CD4-positive, alpha-beta T cell treated with Interferon gamma for 1 hour (primary cell): ENCODE data around the gene GABRG3.

Experiments used
- DNase-seq: peaks from one replicate; pipeline ENCODE4 v3.0.0-alpha.2; 2020

The GABRG3 gene

DNA sequence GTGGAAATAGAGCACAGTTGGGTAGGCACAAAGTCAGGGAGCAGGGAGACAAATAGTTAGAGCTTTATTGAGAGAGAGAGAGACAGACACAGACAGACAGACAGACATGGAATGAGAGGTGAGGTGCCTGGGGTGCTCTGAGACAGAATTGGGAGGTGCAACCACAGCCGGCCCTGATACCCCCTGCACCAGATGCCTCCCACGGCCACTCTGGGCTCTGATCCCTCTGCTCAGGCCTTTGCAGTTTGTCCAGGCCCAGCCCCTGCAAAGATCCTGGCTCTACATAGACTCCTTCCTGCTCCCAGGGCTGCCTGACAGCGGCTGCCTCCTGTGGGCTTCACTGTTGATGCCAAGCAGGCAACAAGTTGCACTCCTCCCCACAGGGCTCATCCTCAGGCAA lies 283.8 kb downstream of the GABRG3 start:
- DNase-seq: no peak

DNA sequence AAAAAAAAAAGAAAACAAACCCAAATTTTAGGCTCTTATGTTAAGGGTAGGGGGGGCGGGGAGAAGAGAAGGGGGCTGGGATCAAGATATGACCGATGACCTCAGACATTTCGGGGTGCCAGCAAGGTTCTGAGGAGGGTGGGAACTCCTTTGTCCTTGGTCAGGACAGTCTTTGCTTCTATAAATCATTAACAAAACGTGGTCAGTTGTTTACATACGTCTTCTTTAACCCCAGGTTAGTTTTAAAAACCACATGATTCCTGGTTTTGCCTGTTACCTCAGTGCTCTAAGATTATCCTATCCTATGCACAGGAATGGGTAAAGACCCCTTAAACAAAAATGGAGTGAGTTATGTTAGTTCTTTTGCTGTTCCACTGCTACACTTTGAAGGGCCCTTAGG lies 285.5 kb downstream of the GABRG3 start:
- DNase-seq: no peak

DNA sequence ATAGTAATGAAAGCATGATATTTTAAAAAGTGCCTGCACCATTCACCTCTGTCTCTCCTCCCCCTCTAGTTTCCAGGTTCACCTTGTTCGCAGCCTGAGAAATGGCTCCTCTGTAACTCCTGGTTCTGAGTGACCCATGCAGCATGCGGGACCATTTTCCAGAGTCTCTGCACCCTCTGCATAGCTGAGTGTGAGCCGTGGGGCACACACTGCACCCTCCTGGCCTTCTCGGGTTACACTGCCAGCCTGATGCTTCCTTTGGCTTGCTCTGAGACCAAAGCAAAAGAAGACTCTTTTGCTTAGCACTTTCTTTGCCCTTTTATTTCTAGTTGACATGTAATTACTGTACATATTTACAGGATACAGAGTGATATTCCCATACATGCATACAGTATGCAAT lies 287.3 kb downstream of the GABRG3 start:
- no peak for DNase-seq

DNA sequence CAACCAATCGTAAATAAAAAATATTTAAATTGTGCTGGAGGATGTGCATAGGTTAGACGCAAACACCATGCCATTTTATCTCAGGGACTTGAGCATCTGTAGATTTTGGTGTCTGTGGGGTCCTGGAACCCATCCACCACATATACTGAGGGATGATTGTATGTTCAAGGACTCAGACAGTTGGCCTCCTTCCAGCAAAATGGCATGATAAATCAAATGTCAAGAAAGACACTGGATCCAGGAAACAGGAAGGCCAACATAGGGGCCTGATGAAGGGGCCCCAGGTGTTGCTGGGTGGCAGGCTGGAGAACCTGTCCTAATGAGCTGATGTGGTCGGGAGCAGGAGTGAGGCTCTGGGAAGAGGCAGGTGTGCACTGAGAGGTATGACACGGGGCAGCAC lies 289.5 kb downstream of the GABRG3 start:
- DNase-seq: no peak

DNA sequence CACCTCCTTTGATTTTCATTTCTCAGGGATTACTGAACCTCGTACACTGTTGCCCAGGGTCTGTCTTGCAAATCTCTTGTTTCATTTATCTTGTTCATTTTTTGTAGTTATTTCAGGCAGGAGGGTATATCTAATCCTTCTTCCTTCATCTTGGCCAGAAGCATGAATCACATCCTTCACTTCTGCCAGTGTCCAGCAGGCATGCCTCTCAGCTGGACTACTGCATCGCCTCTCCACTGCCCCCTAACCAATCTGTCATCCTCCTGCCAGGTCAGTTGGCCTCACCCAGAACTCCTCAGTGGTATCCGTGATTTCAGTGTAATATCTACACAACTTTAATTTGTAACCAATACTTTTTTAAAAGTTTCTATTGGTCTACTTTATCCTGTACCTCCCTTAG lies 297.9 kb downstream of the GABRG3 start:
- DNase-seq: no peak

DNA sequence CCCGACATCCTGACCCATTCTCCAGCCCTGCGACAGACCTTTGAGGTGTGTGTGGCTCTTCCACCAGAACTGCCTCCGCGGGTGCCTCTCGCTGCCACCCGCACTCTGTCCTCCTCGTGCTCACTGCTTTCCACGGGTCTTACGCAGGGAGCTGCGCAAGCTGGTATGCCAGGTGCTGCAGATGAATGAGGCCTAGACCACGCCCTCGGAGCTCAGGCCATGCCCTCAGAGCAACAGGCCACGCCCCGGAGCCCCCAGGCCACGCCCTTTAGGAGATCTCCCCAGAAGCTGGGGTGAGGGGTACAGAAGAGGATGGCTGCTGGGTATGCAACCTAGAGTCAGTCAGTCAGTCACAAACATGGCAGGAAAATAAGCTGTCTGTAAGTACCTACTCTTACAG lies 300.3 kb downstream of the GABRG3 start:
- DNase-seq: no peak

DNA sequence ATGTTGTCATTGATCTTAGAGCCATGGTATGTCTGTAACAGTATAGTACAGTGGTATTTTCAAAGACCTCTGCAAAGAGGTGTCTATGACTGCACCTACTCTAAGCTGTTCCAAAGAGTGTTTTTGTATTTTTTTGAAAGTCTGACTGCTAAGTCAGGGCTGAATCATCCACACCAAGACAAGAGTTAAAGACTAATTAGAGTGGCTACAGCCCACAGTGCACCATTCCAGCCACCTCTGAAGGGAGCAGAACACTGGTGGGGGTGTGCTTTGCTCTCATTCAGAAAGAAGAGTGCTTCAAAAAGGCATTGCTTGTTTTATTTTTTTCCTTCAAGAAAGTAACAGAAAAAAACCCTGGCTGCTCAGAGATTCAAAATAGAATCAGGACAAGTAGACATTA lies 301.4 kb downstream of the GABRG3 start:
- DNase-seq: no peak

DNA sequence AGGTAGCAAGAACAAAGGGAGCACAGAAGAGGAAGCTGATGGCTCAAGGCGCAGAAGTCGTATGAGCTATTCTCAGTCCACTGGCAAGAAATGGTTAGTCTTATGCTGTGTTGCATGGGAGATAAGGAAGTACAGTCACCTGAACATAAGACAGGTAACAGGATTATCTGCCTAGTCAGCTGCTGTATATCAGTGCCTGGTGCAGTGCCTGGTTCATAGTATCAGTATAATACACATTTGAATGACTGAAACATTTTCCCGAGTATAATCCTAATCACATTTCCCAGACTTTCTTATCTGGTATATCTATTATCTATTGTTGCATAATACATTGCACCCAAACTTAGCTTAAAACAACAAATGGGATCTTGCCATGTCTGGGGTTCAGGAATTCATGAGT lies 302.5 kb downstream of the GABRG3 start:
- DNase-seq: no peak

DNA sequence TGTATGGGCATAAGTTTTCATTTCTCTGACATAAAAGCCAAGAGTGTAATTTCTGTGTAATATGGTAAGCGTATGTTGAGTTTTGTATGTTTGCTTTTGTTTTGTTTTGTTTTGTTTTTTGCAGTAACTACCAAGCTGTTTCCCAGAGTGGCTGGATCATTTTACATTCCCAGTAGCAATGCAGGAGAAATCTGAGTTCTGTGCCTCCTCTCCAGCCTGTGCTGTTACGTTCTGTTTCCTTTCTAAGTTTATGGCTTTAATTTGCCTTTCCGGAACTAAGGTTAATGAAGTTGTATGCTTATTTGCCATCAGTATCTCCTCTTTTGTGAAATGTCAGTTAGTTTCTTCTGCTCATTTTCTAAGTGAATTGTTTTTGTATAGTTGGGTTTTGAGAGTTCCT lies 307.8 kb downstream of the GABRG3 start:
- no peak for DNase-seq

DNA sequence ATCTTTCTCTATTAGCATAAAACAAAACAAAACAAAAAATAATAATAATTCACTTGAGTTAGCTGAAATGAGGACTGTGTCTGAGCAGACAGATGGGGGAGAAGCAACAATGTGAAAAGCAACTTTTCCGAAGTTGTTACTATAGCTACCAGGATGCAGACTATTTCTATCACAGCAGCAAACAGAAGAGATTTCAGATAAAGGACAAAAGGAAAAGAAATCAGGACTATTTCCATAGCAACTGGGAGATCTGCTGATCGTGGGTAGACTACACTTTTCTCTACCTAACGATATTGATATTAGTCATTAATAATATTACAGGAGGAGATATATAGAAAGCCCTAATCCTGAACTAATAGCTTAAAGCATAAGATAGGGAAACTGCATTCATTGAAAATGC lies 321.7 kb downstream of the GABRG3 start:
- no peak for DNase-seq

DNA sequence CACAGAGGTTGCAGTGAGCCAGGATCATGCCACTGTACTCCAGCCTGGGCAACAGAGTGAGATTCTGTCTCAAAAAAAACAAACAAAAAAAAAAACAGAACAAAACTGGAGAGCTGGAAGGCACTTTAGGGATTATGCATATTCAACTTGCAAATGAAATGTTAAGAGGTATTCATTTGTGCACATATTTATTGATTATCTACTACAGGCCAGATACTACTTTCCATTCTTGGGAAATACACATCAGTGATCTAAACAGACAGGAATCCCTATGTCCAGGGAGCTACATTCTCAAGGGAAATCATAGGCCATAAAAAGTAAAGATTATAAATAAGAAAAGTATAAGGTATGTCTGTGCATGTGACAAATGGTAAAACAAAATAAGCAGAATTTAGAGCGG lies 322.6 kb downstream of the GABRG3 start:
- no peak for DNase-seq

DNA sequence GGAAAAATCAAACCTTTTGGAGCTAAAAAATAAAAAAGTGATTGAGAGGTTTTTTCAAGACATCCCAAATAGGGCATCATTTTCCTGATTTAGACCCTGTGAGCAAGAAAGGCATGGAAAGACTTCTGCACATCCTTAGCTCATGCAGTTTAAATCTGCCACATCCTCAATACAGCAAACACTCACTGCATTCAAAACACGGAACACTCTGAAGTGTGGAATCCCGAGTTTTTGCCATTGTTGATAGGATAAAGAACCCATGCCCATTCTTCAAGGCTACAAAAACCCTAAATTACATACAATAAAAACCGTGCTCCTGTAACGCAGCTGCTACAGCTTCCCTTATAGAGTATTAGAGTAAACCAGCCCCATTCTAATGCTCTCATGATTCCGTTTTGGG lies 346.8 kb downstream of the GABRG3 start:
- no peak for DNase-seq

DNA sequence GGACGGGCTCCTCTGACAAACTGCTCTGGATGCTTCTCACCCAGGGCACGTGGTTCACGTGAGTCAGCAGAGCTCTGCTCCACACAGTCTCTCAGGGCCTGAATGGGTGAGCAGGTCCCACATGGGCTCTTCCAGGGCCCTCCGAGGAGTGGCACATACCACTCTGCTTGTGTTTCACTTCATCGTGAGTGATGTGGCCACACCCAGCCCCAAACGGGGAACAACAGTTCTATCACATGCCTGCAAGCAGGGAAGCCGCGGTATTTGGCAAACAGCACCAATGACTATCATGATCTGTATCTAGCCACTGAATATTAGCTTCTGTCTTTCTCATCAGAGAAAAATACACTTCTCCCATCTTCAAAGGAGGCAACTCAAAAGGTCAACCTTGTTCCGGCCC lies 352.8 kb downstream of the GABRG3 start:
- no peak for DNase-seq

DNA sequence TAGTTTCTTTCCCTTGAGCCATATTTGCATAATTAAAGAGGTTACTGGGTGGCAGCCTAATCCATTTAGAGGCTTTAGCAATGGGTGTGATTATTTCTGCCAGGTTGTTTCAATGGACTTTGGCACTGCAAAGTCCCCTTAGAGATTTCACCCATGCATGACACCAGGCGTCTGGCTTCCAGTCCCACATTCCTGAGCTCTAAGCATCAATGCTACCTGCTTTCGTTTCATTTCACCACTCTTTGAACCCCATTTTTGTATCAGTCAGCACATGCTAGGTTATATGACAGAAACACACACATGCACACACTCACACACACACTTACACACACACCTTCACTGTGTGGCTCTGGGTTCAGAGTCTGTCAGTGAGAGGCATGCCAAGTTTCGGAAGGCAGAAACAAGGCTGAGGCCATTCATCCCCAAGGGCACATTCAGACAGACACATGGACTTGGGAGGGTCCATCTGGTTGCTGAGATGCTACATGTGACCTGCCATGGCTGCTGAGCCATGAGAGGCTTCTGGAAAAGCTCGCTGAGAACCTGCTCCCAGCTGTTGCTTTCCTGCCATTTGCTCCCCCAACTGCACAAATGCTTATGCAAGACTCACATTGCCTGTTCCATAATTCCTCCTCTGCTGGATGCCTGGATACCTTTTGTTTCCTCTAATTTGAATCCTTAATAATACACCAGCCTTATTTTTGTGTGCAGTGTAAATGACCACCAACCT lies 354.1 kb downstream of the GABRG3 start:
- DNase-seq: no peak

DNA sequence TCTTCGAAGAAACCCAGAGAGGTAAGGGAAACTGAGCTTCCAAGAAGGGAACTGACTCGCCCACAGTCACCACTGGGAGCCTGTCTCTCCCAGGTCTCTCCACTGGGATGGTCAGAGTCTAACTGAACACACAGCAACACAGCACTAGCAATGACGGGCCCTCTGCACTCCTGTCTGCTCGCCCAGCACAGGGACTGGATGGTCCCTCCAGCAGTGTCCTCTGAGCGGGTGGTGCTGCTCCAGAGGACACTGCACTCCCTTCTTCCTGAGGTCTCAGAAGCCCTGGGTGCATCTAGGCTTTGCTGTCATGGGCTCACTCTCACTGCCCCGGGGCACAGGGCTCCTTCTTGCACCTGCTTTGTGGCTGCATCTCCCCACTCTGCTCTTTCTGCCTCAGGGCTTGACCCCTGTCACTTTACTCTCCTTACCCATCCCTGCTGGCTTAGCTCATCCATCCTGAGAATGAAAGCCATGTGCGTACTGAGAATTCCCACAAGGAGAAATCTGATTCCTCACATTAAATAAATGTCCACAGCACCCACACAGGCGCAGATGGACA lies 356.6 kb downstream of the GABRG3 start:
- DNase-seq: no peak

DNA sequence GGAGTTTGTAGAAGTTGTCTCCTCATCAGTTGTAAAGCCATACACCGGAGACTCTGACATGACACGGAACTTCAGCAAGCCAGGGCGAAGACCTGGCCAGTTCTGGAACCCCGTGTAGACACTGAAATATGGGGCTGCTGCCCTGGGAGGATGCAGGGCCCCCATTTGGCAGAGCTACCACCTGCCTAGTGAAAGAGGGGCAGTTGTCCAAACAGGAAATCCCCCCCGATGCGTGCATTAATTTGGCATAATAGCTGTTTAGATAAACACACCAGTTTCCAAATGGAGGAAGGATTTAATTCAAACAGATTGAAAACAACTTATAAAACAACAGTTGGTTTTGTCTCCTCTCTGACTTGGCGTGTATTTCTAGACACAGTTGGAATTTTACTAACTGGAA lies 357.2 kb downstream of the GABRG3 start:
- no peak for DNase-seq

DNA sequence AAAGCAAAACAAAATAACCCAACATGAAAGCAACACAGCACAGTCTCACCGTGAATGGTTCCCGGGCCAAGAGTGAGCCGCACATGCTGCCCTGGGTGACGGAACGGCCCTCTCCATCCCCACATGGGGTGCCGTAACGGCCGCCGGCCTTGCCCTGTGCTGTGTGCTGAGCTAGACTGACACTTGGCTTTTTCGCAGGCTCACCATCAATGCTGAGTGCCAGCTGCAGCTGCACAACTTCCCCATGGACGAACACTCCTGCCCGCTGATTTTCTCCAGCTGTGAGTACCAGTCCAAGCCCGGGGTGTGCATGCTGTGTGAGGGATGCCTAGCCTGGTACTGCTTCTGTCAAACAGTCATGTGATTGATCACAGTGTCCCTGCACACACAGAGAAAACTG lies 357.6 kb downstream of the GABRG3 start:
- DNase-seq: no peak

DNA sequence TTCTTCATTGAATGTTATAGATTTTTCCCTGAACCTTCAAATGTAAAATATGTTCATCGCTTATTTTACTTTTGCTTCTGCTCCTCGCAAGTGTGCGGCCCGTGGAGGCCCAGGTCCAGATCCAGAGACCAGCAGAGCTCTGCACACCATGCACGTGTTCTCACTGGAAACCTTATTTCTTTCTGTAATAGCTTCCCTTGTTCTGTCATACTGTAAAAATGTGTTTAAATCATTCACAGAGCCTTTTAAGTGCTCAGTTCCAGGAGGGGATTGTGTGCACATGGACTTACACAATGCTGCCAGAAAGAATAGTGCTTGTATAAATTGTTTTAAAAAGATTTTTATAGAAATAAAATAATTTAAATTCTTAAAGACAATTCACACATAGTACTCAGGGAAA lies 359.3 kb downstream of the GABRG3 start:
- DNase-seq: no peak

DNA sequence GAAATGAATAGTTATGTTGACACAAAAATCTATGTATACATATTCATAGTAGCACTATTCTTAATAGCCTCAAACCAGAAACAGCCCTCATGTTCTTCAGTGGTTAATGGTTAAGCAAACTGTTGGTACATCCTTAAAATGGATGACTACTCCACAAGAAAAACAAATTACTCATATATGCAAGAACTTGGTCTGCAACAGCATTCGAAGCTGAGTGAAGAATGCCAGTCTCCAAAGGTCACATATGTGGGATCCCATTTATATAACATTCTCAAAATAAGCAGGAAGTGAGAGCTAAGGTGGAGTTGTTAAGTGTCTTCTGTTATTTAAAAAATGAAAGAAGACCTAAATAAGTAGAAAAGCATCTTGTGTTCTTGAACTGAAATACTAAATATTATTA lies 365.7 kb downstream of the GABRG3 start:
- no peak for DNase-seq

DNA sequence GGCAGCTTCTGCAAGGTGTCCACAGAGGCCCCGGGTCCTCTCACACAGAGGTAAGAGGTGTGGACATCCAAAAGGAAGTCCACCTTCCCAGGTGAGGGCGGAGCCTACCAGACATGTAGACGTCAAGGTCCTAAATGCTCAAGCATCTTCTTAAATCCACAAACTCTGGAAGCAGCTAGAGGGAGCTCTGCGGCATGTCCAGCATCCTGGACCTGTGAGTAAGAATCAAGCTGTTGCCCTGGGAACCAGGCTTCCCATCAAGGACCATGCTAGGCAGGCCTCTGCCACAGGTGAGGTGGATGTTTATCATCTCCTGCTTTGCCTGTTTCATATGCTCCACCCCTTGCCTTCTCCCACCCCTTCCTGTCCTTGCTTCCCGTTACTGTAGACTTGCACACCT lies 368.2 kb downstream of the GABRG3 start:
- DNase-seq: no peak

DNA sequence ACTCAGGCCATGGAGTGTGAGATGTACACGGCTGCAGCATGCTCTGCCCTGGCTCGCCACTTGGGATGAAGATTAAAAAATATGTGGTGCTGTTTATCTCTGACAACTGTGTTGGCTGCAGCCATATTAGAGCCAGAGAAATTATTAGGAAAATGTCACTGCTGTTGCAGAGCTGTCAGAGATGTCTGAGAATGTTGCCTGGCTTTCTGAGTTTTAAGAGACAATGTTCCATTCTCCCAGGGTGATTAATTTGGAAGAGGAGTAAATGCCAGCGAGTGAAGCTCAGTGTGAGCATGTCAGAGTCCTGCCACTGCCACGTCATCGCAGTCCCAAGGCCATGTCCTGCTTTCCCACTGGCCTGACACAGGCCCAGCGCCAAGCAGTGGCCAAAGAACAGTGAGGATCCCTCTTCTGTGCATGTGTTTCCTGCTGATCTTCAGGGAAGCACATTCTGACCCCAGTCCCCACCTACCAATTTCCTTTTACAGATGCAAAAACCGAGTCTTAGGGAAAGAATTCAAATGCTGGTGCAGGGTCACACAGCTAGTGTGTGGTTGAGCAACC lies 370.9 kb downstream of the GABRG3 start:
- DNase-seq: no peak

DNA sequence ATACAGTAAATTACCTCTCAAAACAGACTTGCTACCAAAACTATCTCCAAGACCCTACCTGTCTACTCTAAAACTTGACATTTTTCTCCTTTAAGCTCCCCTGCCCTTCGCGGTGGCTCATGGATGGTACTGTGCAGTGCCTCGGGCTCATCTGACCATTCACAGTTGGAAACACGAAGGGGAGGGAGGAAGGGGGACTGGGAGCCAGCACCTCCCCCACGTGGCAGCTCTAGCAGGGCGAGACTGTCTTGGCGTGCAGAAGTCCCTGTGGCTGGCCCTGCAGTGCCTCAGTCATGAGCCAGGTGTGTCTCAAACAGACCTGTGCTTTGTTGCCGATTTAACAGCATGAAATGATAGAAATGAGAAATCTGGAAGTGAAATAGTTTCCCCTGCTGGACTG lies 372.0 kb downstream of the GABRG3 start:
- no peak for DNase-seq

DNA sequence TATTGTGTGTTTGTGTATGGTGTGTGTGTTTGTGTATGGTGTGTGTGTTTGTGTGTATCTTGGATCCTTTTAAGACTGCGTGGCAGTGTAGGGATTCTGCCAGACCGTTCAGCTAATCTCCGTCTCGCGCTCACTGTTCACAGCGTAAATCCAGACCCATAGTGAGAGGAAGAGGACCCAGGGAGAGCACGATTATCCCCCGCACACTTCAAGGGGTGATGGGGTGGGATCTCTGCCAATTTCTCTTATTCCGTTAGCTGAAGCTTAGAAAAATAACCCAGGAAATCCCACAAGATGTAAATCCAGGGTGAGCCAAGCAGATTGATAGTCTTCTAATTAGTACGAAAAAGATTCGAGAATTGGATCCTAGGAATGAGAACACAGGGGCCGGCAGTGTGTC lies 381.2 kb downstream of the GABRG3 start:
- no peak for DNase-seq

DNA sequence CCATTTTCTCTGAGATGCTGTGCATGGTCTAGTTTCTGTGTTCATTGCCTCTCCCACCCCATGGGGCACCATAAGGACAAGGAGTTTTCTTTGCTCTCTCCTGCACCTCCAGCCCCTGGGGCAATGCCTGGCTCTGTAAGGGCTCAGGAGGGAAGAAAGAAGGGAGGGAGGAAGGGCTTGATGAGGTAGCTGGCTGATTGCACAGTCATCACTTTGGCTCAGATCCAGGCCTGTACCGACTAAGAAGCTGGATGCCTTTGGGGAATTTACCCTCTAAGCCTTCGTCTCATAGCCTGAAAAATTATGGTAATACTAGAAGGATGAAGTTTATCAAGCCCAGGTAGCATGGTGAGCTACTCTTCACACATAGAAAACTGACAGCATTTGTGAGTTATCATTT lies 382.9 kb downstream of the GABRG3 start:
- no peak for DNase-seq
